GM04503 (cell line): ENCODE data around the gene SDF4.

Experiments used
- DNase-seq: peaks from one replicate; pipeline ENCODE4 v3.0.0-alpha.2; 2012; ENCODE audit warnings: low read depth

Gene SDF4

GRCh38 chr1:1212780-1213344, 18.9 kb downstream of the SDF4 start:
- DNase-seq = no peak

DNA sequence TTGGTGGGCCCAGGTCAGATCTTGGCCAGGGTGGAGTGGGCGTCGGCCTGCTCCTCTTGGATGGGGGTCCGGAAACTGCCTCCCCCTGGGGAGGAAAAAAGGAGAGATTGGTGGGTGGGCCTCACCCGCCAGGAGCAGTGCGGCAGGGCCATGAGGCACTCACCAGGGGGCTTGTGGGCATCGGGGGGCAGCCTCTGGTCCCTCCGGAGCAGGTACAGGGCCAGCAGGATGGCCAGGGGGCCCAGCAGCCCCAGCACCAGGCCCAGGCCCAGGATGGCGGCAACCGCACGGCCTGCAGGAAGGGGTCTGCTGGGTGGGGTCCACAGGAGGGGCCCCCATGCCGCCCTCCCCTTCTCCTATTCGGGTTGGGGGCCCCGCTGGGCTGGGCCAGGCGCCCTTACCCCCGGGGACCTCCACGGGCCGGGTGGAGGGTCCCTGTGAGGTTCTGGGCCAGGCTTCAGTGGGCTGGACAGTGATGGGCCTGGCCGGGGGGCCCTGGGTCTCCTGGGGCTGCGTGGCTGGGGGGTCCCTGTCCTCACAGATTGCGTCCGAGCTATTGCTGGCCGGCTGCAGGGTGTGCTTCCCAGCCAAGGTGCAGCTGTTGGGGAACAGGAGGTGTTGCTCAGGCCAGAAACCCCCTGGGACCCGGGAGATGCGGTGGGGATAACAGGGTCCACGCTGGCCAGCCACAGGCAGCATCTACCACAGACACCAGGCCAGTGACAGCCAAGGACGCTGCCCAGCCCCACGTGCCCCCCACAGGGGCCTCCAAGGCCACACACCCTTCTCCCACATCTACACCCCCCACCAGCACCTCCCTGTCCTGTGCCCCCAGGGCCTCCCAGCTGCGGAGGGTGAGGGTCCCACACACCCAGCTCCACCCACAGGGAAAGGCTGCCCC, 20.0 kb downstream of the SDF4 start:
- no peak for DNase-seq

DNA sequence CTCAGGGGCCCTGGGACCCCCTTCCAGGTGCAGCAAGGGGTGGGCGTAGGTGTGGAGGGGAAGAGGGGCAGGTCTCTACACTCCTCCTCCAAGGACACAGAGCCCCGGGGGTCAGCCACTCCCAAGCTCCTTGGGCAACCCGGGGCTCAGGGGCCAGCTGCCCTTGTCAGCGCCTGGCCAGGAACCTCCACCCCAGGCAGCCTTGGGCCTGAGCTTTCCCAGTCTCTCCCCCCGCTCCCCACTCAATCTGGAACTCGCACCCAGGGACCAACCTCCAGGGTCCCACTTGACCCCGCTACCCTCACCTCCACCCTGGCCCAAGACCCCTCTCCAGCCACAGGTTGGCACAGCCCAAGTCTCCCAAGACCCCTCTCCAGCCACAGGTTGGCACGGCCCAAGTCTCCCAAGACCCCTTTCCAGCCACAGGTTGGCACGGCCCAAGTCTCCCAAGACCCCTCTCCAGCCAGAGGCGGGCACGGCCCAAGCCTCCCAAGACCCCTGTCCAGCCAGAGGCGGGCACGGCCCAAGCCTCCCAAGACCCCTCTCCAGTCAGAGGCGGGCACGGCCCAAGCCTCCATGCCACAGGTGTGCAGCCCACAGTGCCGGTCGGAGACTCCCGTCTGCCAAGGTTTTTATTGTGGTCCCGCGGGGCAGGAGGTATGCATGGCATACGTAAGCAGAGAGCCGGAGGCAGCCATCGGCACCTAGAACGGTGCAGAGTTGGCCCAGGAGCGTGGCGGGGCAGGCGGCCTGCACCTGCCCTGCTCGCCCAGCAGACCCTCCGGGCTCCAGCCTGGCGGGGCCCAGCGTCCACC, 20.9 kb downstream of the SDF4 start:
- no peak for DNase-seq

GRCh38 chr1:1208713-1209433, 22.9 kb downstream of the SDF4 start:
- DNase-seq = no peak

DNA sequence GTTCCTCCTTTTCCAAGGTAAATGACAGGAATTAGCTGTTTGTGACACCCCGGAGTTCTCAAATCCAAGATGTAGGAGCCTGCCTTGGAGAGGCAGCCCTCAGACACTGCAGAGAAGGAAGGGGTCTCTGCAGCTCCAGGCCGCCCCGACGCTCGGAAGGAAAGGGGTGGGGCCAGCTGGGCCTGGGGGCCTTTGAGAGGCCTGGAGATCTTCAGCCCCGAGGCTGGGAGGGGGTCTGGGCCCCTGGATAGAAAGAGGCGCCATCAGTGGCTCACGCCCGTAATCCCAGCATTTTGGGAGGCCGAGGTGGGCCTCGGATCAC, 24.3 kb downstream of the SDF4 start:
- no peak for DNase-seq

DNA sequence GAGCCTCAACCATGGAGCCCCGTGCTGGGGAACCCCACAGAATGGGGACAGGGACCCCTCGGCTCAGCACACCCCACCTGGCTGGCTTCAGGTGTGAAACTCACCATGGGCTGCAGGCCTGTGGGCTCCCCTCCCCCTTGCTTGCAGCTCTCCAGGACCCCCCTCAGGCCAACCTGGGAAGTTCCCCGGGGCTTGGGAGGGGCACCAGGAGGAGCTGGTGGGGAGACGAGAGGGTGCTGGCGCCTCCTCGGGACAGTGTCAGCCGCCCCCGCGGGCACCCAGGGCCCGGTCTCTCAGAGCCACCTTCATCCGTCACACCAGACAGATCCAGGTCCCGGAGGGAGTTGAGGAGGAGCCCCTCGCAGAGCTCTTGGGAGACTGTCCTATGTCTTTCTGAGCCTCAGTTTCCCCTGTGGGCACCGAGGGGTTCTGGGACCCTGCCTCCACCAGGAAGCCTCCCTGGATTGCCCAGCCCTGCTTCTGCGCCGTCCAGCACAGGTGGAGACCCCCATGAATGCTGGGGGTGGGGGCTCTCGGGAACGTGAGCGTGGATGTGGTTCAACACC, 24.8 kb downstream of the SDF4 start:
- no peak for DNase-seq

- DNase-seq = no peak
Measured at GRCh38 chr1:1206376-1206965, 25.3 kb downstream of the SDF4 start, which contains the start of gene TNFRSF18. TSS of gene TNFRSF18 (minus strand) at chr1:1206592. CDS start at chr1:1206571, 21 bp downstream.

DNA sequence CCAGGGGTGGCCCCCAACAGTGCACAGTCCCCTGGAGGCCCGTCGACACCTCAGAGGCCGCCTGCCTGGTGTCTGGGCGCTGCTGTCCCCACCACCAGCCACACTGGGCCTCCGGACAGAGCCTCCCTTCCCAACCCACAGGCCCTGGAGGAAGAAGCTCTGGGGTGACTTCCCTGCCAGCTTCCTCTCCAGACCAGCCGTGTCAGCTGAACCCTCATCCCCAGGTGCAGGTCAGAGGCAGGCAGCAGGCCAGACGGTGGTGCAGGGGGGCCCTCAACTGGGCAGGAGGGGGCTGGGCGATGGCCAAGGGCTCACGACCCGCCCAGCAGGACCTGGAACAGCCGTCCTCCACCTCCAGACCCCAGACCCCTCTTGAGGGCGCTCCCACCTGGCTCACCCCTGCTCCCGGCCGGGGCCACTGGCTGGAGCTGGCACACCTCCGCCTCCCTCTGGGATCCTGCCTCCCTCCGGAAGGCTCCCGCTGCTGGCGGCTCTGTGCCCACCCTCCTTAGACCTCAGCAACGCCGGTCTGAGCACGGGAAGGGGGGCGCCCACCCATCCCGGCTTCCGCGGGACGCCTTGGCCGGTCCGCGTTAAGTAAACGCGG, 25.9 kb downstream of the SDF4 start:
- DNase-seq = no peak

- no peak for DNase-seq
Measured at GRCh38 chr1:1204998-1205768, 26.6 kb downstream of the SDF4 start.

DNA sequence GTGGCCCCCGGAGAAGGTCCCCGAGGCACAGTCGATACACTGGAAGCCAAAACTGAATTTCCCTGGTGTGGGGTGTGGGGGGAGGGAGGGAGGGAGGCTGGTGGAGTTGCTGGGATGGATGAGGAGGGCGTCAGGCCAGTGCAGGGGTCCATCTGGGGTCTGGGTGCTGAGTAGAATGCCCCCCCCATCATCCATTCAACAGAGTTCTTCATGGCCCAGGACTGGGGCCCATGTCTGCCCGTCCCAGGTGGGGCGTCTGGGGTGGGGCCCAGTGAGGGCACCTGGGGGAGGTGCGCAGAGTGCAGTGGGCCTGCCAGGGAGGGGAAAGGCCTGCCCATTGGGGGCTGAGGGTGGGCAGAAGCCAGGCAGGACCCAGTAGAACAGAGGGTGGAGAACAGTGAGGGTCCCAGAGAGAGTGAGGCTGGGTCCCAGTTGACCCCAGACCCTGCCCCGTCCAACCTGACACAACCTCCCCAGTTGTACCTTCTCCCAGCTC, 27.3 kb downstream of the SDF4 start:
- DNase-seq = no peak

- DNase-seq = no peak
Measured at GRCh38 chr1:1203561-1204424, 28.0 kb downstream of the SDF4 start.

DNA sequence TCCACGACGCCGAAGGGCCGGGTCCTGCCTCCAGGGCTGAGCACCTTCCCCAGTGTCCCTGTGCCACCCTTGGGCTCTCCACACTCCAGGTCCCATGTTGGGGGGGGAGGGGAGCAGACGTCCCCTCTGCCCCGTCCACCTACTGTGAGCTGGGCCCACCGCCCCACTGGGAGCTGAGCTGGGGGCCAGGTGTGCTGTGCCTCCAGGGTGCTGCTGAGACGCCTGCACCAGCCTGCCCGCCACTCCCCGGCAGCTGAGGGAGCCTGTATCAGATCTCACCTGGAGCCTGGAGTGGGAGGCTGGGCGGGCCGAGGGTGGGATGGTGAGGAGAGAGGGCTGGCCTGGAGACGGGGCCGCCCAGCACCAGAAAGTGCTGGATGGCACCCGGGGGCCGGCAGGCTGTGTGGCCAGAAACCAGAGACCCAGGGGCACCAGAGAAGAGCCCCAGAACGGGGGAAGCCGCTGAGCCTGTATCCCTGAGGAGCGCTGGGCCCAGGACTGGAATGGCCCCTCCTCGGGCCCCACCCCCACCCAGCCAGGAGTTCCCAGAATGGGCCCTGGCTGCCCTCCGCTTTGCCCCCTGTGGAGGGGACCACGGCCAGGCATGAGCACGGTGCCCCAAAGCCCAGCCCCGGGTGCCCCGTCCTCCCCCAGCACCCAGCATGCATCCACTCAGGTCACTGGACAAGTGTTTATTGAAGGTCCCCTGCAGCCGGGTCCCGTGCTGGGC, 28.8 kb downstream of the SDF4 start:
- DNase-seq = no peak

DNA sequence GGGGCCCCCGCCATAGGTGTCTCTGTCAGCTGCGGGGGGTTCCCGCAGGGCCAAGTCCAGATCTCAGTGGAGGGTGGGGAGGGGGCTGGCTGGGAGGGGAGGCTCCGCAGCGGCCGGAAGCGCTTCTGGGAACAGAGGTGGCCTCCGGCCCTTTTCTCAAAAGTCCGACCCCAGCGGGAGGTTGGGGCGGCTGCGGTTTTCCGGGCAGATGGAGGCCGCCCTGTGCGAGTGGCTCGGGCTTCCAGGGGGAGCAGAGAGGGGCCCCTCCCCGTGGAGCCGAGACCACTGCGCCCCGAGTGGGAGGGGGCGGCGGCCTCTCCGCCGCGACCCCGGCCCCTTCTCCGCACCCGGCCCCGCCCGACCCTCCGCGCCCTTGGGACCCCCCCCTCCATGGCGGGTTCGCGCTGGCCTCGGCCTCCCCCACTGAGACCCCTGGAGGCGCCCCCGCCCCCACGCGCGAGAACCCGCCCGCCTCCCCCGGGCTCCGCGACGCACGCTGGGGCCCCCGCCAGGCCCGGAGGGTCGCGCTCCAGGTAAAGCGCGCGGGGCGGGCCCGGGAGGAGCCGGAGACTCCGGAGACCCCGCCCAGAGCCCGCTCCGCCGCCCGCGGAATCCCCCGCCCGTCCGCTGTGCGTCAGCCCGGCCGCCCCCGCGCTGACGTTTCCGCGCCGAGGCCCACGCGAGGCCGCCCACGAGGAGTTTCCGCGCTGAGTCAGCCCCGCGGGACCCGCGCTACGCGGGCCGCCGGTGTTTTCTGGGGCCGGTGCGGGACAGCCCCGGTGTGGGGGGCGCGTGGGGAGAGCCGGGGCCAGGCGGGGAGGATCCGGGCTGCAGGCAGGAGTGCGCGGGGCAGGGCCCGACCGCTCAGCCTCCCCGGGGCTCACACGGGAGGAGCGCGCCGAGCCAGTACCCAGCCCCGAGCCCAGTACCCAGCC, 30.7 kb downstream of the SDF4 start:
- no peak for DNase-seq

- no peak for DNase-seq
Measured at GRCh38 chr1:1199961-1200875, 31.6 kb downstream of the SDF4 start.

DNA sequence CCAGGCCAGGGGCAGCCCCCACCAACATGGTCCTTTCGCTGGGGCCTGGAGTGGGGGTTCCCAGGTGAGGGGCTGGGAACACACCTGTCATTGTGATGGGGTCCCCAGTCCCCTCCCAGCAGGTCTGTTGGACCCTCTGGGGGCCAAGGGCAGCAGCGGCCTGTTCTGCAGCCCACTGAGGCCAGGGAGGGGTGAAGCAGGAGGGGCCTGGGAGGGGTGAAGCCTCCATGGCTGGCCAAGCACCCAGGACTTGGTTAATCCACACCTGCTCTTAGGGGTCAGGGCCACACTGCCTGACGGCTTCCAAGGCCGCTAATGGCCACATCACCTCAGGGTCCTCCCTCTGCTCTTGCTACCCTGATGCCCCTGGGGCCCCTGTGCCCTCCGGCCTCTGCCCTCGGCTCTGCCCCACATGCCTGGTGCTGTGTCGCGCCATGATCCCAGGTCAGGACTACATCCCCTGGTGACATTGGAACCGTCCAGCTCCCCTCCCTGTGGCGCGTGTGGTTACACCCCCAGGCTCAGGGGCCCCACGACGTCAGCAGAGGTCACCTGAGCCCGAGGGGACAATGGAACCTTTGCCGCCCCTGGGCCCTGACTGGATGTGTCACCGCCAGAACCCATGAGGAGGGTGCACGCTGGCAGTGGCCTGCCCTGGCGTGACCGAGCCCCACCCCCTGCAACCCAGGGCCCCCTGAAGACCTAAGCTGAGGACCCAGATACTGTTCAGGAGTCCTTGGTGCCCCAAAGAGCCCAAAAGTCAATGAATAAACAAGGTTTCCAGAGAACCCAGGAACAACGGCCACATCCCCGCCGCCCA, 32.5 kb downstream of the SDF4 start:
- DNase-seq = no peak
